HEK293 (cell line): ENCODE results near the gene PCBP3.

ENCODE experiments used
- AEBP2 ChIP-seq: fragments of 450-650 bp; formaldehyde crosslinking; IDR thresholded peaks from 2 replicates; pipeline ENCODE4 v1.5.1; 2016; ENCODE audit warnings: missing biosample characterization, missing genetic modification characterization, borderline replicate concordance
- KLF7 ChIP-seq: fragments of 450-650 bp; formaldehyde crosslinking; IDR thresholded peaks from 2 replicates; pipeline ENCODE4 v1.5.1; 2016; ENCODE audit warnings: missing biosample characterization, missing genetic modification characterization, borderline replicate concordance
- KLF8 ChIP-seq: fragments of 450-650 bp; formaldehyde crosslinking; IDR thresholded peaks from 2 replicates; pipeline ENCODE4 v1.5.1; 2016; ENCODE audit warnings: missing biosample characterization, missing genetic modification characterization
- OSR2 ChIP-seq: fragments of 450-650 bp; formaldehyde crosslinking; IDR thresholded peaks from 2 replicates; pipeline ENCODE4 v1.5.1; 2016; ENCODE audit warnings: missing biosample characterization, missing genetic modification characterization
- PATZ1 ChIP-seq: fragments of 450-650 bp; formaldehyde crosslinking; IDR thresholded peaks from 2 replicates; pipeline ENCODE4 v1.5.1; 2016; ENCODE audit warnings: missing biosample characterization, missing genetic modification characterization
- SP7 ChIP-seq: fragments of 450-650 bp; formaldehyde crosslinking; IDR thresholded peaks from 2 replicates; pipeline ENCODE4 v1.5.1; 2016; ENCODE audit warnings: missing biosample characterization, missing genetic modification characterization
- YY1 ChIP-seq: fragments of 450-650 bp; formaldehyde crosslinking; IDR thresholded peaks from 2 replicates; pipeline ENCODE4 v1.5.1; 2018; ENCODE audit warnings: missing biosample characterization, missing genetic modification characterization
- ZBTB20 ChIP-seq: fragments of 450-650 bp; formaldehyde crosslinking; IDR thresholded peaks from 2 replicates; pipeline ENCODE4 v1.5.1; 2016; ENCODE audit warnings: missing biosample characterization, missing genetic modification characterization
- ZBTB48 ChIP-seq: fragments of 450-650 bp; formaldehyde crosslinking; IDR thresholded peaks from 2 replicates; pipeline ENCODE4 v1.5.1; 2016; ENCODE audit warnings: missing biosample characterization, missing genetic modification characterization
- ZEB2 ChIP-seq: fragments of 450-650 bp; formaldehyde crosslinking; IDR thresholded peaks from 2 replicates; pipeline ENCODE4 v1.5.1; 2016; ENCODE audit warnings: missing biosample characterization, missing genetic modification characterization
- ZFHX2 ChIP-seq: fragments of 450-650 bp; formaldehyde crosslinking; conservative IDR thresholded peaks from 2 replicates; pipeline ENCODE4 v1.5.1; 2016; ENCODE audit warnings: missing biosample characterization, missing genetic modification characterization
- ZIC2 ChIP-seq: fragments of 450-650 bp; formaldehyde crosslinking; IDR thresholded peaks from 2 replicates; pipeline ENCODE4 v1.5.1; 2016; ENCODE audit warnings: missing biosample characterization, missing genetic modification characterization
- ZNF121 ChIP-seq: fragments of 450-650 bp; formaldehyde crosslinking; IDR thresholded peaks from 2 replicates; pipeline ENCODE4 v1.5.1; 2016; ENCODE audit warnings: missing biosample characterization, missing genetic modification characterization
- ZNF19 ChIP-seq: fragments of 450-650 bp; formaldehyde crosslinking; IDR thresholded peaks from 2 replicates; pipeline ENCODE4; 2016; ENCODE audit warnings: missing biosample characterization, missing genetic modification characterization, low read depth
- ZNF2 ChIP-seq: fragments of 450-650 bp; formaldehyde crosslinking; IDR thresholded peaks from 2 replicates; pipeline ENCODE4 v1.5.1; 2016; ENCODE audit warnings: missing biosample characterization, missing genetic modification characterization
- ZNF280C ChIP-seq: fragments of 450-650 bp; formaldehyde crosslinking; IDR thresholded peaks from 2 replicates; pipeline ENCODE4 v1.5.1; 2016; ENCODE audit warnings: missing biosample characterization, missing genetic modification characterization
- ZNF335 ChIP-seq: fragments of 450-650 bp; formaldehyde crosslinking; conservative IDR thresholded peaks from 2 replicates; pipeline ENCODE4 v1.5.1; 2016; ENCODE audit warnings: missing biosample characterization, missing genetic modification characterization
- ZNF391 ChIP-seq: fragments of 450-650 bp; formaldehyde crosslinking; IDR thresholded peaks from 2 replicates; pipeline ENCODE4 v1.5.1; 2016; ENCODE audit warnings: low read depth, missing biosample characterization, missing genetic modification characterization, borderline replicate concordance
- ZNF558 ChIP-seq: fragments of 450-650 bp; formaldehyde crosslinking; IDR thresholded peaks from 2 replicates; pipeline ENCODE4 v1.5.1; 2016; ENCODE audit warnings: missing biosample characterization, missing genetic modification characterization
- ZNF600 ChIP-seq: fragments of 450-650 bp; formaldehyde crosslinking; IDR thresholded peaks from 2 replicates; pipeline ENCODE4 v1.5.1; 2016; ENCODE audit warnings: missing biosample characterization, missing genetic modification characterization
- TF ChIP-seq, protein P1 (sequence below): fragments of 450-650 bp; formaldehyde crosslinking; optimal IDR thresholded peaks from 2 replicates; pipeline ENCODE3; 2016; ENCODE audit warnings: missing biosample characterization, mild to moderate bottlenecking, missing genetic modification characterization
- TF ChIP-seq, protein P2 (sequence below): fragments of 450-650 bp; formaldehyde crosslinking; IDR thresholded peaks from 2 replicates; pipeline ENCODE4 v1.5.1; 2016; ENCODE audit warnings: missing biosample characterization, missing genetic modification characterization
- TF ChIP-seq, protein P3 (sequence below): fragments of 450-650 bp; formaldehyde crosslinking; IDR thresholded peaks from 2 replicates; pipeline ENCODE4 v1.5.1; 2017; ENCODE audit warnings: missing biosample characterization, mild to moderate bottlenecking, missing genetic modification characterization, moderate library complexity
- TF ChIP-seq, protein P4 (sequence below): fragments of 450-650 bp; formaldehyde crosslinking; IDR thresholded peaks from 2 replicates; pipeline ENCODE4 v1.5.1; 2016; ENCODE audit warnings: missing biosample characterization, missing genetic modification characterization

The PCBP3 gene

GRCh38 chr21:45974073-45975019 lies 330.8 kb downstream of the PCBP3 start (continued):
- TF ChIP-seq AEBP2 (tag by site-specific recombination), result no peak
- TF ChIP-seq, protein P1, sequence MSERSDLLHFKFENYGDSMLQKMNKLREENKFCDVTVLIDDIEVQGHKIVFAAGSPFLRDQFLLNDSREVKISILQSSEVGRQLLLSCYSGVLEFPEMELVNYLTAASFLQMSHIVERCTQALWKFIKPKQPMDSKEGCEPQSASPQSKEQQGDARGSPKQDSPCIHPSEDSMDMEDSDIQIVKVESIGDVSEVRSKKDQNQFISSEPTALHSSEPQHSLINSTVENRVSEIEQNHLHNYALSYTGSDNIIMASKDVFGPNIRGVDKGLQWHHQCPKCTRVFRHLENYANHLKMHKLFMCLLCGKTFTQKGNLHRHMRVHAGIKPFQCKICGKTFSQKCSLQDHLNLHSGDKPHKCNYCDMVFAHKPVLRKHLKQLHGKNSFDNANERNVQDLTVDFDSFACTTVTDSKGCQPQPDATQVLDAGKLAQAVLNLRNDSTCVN (tag by site-specific recombination), result peak; percentile 96
- TF ChIP-seq ZFHX2, result peak; percentile 84
- no peak for TF ChIP-seq ZNF280C (tag by site-specific recombination)
- TF ChIP-seq, protein P2, sequence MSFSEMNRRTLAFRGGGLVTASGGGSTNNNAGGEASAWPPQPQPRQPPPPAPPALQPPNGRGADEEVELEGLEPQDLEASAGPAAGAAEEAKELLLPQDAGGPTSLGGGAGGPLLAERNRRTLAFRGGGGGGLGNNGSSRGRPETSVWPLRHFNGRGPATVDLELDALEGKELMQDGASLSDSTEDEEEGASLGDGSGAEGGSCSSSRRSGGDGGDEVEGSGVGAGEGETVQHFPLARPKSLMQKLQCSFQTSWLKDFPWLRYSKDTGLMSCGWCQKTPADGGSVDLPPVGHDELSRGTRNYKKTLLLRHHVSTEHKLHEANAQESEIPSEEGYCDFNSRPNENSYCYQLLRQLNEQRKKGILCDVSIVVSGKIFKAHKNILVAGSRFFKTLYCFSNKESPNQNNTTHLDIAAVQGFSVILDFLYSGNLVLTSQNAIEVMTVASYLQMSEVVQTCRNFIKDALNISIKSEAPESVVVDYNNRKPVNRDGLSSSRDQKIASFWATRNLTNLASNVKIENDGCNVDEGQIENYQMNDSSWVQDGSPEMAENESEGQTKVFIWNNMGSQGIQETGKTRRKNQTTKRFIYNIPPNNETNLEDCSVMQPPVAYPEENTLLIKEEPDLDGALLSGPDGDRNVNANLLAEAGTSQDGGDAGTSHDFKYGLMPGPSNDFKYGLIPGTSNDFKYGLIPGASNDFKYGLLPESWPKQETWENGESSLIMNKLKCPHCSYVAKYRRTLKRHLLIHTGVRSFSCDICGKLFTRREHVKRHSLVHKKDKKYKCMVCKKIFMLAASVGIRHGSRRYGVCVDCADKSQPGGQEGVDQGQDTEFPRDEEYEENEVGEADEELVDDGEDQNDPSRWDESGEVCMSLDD (tag by site-specific recombination), result peak; percentile 72
- TF ChIP-seq ZNF558 (tag by site-specific recombination), result peak; percentile 38; the same call in 1 of the 2 replicates
- TF ChIP-seq ZNF600 (tag by site-specific recombination), result peak; percentile 50; the same call in 1 of the 2 replicates
- peak; percentile 4; the same call in 1 of the 2 replicates for TF ChIP-seq OSR2 (tag by site-specific recombination)
- peak; percentile 18; the same call in 1 of the 2 replicates for TF ChIP-seq ZNF2 (tag by site-specific recombination)
- TF ChIP-seq ZNF391 (tag by site-specific recombination), result peak; percentile 8; the same call in 1 of the 2 replicates
- TF ChIP-seq SP7, result peak; percentile 19
- peak; percentile 97 for TF ChIP-seq ZIC2
- 0 out of 2 replicates have a peak, but pooled peaks have one; percentile 19 for TF ChIP-seq ZEB2 (tag by site-specific recombination)
- TF ChIP-seq PATZ1 (tag by site-specific recombination), result peak; percentile 69; the same call in 1 of the 2 replicates
- TF ChIP-seq, protein P3, sequence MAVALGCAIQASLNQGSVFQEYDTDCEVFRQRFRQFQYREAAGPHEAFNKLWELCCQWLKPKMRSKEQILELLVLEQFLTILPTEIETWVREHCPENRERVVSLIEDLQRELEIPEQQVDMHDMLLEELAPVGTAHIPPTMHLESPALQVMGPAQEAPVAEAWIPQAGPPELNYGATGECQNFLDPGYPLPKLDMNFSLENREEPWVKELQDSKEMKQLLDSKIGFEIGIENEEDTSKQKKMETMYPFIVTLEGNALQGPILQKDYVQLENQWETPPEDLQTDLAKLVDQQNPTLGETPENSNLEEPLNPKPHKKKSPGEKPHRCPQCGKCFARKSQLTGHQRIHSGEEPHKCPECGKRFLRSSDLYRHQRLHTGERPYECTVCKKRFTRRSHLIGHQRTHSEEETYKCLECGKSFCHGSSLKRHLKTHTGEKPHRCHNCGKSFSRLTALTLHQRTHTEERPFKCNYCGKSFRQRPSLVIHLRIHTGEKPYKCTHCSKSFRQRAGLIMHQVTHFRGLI (tag by site-specific recombination), result no peak
- TF ChIP-seq, protein P4, sequence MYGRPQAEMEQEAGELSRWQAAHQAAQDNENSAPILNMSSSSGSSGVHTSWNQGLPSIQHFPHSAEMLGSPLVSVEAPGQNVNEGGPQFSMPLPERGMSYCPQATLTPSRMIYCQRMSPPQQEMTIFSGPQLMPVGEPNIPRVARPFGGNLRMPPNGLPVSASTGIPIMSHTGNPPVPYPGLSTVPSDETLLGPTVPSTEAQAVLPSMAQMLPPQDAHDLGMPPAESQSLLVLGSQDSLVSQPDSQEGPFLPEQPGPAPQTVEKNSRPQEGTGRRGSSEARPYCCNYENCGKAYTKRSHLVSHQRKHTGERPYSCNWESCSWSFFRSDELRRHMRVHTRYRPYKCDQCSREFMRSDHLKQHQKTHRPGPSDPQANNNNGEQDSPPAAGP (tag by site-specific recombination), result peak; percentile 71
- 0 out of 2 replicates have a peak, but pooled peaks have one; percentile 40 for TF ChIP-seq KLF8 (tag by site-specific recombination)
- no peak for TF ChIP-seq ZNF19 (tag by site-specific recombination)
- TF ChIP-seq ZBTB20 (tag by site-specific recombination), result peak; percentile 88
- TF ChIP-seq KLF7 (tag by site-specific recombination), result peak; percentile 22; the same call in 1 of the 2 replicates
- no peak for TF ChIP-seq ZNF121
- peak; percentile 93 for TF ChIP-seq ZNF335 (tag by site-specific recombination)
- TF ChIP-seq YY1, result 0 out of 2 replicates have a peak, but pooled peaks have one; percentile 9
- peak; percentile 59 for TF ChIP-seq ZBTB48
